Activated CD4-positive, alpha-beta memory T cell treated with anti-CD3 and anti-CD28 coated beads for 36 hours (primary cell): ENCODE data around the gene CA10. TPM values are rescaled to one million over a fixed set of nuclear protein-coding genes. Genes with fewer than 3 reads are reported as not detected.

Experiments
- CTCF ChIA-PET: fragments of 350-600 bp; sonication (Branson Sonifier 250); formaldehyde crosslinking; loops from one replicate; lab custom pipeline; 2021; ENCODE audit warnings: antibody characterized with exemption, inconsistent platforms; lab: Charles Lee
- POLR2A ChIA-PET: fragments of 350-600 bp; sonication (Branson Sonifier 250); formaldehyde crosslinking; loops from one replicate; lab custom pipeline; 2021; ENCODE audit warnings: antibody characterized with exemption; lab: Charles Lee
- DNase-seq: peaks from one replicate; pipeline ENCODE4 v3.0.0-alpha.2; 2020
- H3K27ac Mint-ChIP-seq: one replicate; pipeline ENCODE4 v1.8.0; 2021; ENCODE audit warnings: mixed read lengths
- H3K27me3 Mint-ChIP-seq: one replicate; pipeline ENCODE4 v1.8.0; 2021; ENCODE audit warnings: mixed read lengths
- H3K36me3 Mint-ChIP-seq: one replicate; pipeline ENCODE4 v1.8.0; 2021; ENCODE audit warnings: mixed read lengths
- H3K4me1 Mint-ChIP-seq: one replicate; pipeline ENCODE4 v1.8.0; 2021; ENCODE audit warnings: low read depth, mixed read lengths
- H3K4me3 Mint-ChIP-seq: one replicate; pipeline ENCODE4 v1.8.0; 2021; ENCODE audit warnings: mild to moderate bottlenecking, mixed read lengths
- H3K9me3 Mint-ChIP-seq: one replicate; pipeline ENCODE4 v1.8.0; 2021; ENCODE audit warnings: mixed read lengths
- intact Hi-C: fragments of 100-400 bp; cut with micrococcal nuclease; formaldehyde crosslinking; loops from one replicate; pipeline ENCODE4 v1.15.1; 2023
- total RNA-seq, 2 experiments: library from RNA; stranded (reverse); gene quantifications; one replicate each; pipeline ENCODE4 v1.2.3, GENCODE V29; 2021

Gene CA10
- total RNA-seq, 2 experiments from 2014 or later: not detected

GRCh38 chr17:51961689-51962088, 196.8 kb downstream of the CA10 start:
- CTCF ChIA-PET: no interaction called here
- peaks cover 23% of the 10 kb centered on the region for H3K9me3 Mint-ChIP-seq

GRCh38 chr17:51957786-51958185, 200.7 kb downstream of the CA10 start:
- intact Hi-C loops: no loop called here

More at GRCh38 chr17:51961689-51962088, 196.8 kb downstream of the CA10 start:
- POLR2A ChIA-PET: no interaction called here
- H3K36me3 Mint-ChIP-seq: no peaks in the 10 kb centered on the region
- peaks cover 3% of the 10 kb centered on the region for H3K27me3 Mint-ChIP-seq
- H3K4me3 Mint-ChIP-seq: no peak overlapping the region
- DNase-seq: no peak
- H3K27ac Mint-ChIP-seq: no peak overlapping the region
- no peaks in the 10 kb centered on the region for H3K4me1 Mint-ChIP-seq
- intact Hi-C loops: no loop called here

GRCh38 chr17:51955245-51955644, 203.3 kb downstream of the CA10 start:
- CTCF ChIA-PET: interaction anchor here (0.7 kb wide), 1 partner anchor 163 kb away, joined by 3 read pairs; no protein-coding TSS in a partner anchor
- POLR2A ChIA-PET: no interaction called here
- H3K9me3 Mint-ChIP-seq: no peaks in the 10 kb centered on the region

More at GRCh38 chr17:51957786-51958185, 200.7 kb downstream of the CA10 start:
- H3K4me1 Mint-ChIP-seq: no peaks in the 10 kb centered on the region
- DNase-seq: no peak
- no peak overlapping the region for H3K4me3 Mint-ChIP-seq
- POLR2A ChIA-PET: no interaction called here
- no peak overlapping the region for H3K27ac Mint-ChIP-seq
- CTCF ChIA-PET: no interaction called here
- H3K36me3 Mint-ChIP-seq: no peaks in the 10 kb centered on the region
- no peaks in the 10 kb centered on the region for H3K27me3 Mint-ChIP-seq
- peaks cover 10% of the 10 kb centered on the region for H3K9me3 Mint-ChIP-seq

GRCh38 chr17:51954232-51954765, 204.2 kb downstream of the CA10 start:
- no peak overlapping the region for H3K4me3 Mint-ChIP-seq
- no peak overlapping the region for H3K27ac Mint-ChIP-seq
- no peaks in the 10 kb centered on the region for H3K36me3 Mint-ChIP-seq
- ChIA-PET POLR2A (no interaction called here), CTCF (no interaction called here)
- H3K4me1 Mint-ChIP-seq: no peaks in the 10 kb centered on the region
- no peak for DNase-seq
- H3K27me3 Mint-ChIP-seq: peaks cover 2% of the 10 kb centered on the region
- H3K9me3 Mint-ChIP-seq: no peaks in the 10 kb centered on the region
- intact Hi-C loops: no loop called here

More at GRCh38 chr17:51955245-51955644, 203.3 kb downstream of the CA10 start:
- Mint-ChIP-seq H3K4me3 (no peak overlapping the region), H3K36me3 (no peaks in the 10 kb centered on the region), H3K27me3 (no peaks in the 10 kb centered on the region), H3K27ac (no peak overlapping the region), H3K4me1 (no peaks in the 10 kb centered on the region)
- DNase-seq: no peak
- intact Hi-C loops: no loop called here

- CTCF ChIA-PET: no interaction called here
- intact Hi-C loops: no loop called here
- H3K27me3 Mint-ChIP-seq: peaks cover 2% of the 10 kb centered on the region
Measured at GRCh38 chr17:51951741-51952140, 206.8 kb downstream of the CA10 start.

GRCh38 chr17:51948128-51948527, 210.4 kb downstream of the CA10 start:
- Mint-ChIP-seq H3K4me1 (no peaks in the 10 kb centered on the region), H3K4me3 (no peak overlapping the region), H3K36me3 (no peaks in the 10 kb centered on the region), H3K27me3 (peaks cover 2% of the 10 kb centered on the region), H3K9me3 (no peaks in the 10 kb centered on the region), H3K27ac (no peak overlapping the region)
- POLR2A ChIA-PET: no interaction called here
- CTCF ChIA-PET: no interaction called here
- intact Hi-C loops: no loop called here
- DNase-seq: no peak

More at GRCh38 chr17:51951741-51952140, 206.8 kb downstream of the CA10 start:
- Mint-ChIP-seq H3K27ac (no peak overlapping the region), H3K4me3 (no peak overlapping the region), H3K36me3 (no peaks in the 10 kb centered on the region), H3K9me3 (no peaks in the 10 kb centered on the region), H3K4me1 (no peaks in the 10 kb centered on the region)
- POLR2A ChIA-PET: no interaction called here
- DNase-seq: no peak

- DNase-seq: no peak
- Mint-ChIP-seq H3K4me3 (no peak overlapping the region), H3K27ac (no peak overlapping the region), H3K36me3 (no peaks in the 10 kb centered on the region), H3K4me1 (no peaks in the 10 kb centered on the region), H3K9me3 (no peaks in the 10 kb centered on the region), H3K27me3 (peaks cover 2% of the 10 kb centered on the region)
- intact Hi-C loops: no loop called here
- ChIA-PET POLR2A (no interaction called here), CTCF (no interaction called here)
Measured at GRCh38 chr17:51947160-51947735, 211.3 kb downstream of the CA10 start.

- ChIA-PET CTCF (no interaction called here), POLR2A (no interaction called here)
- intact Hi-C loops: no loop called here
- Mint-ChIP-seq H3K9me3 (no peaks in the 10 kb centered on the region), H3K4me3 (no peak overlapping the region), H3K27ac (no peak overlapping the region), H3K36me3 (no peaks in the 10 kb centered on the region), H3K27me3 (peaks cover 2% of the 10 kb centered on the region), H3K4me1 (no peaks in the 10 kb centered on the region)
- DNase-seq: no peak
Measured at GRCh38 chr17:51946311-51946710, 212.2 kb downstream of the CA10 start.

- ChIA-PET POLR2A (no interaction called here), CTCF (no interaction called here)
- no peak for DNase-seq
- H3K9me3 Mint-ChIP-seq: no peaks in the 10 kb centered on the region
- no peak overlapping the region for H3K4me3 Mint-ChIP-seq
- no peaks in the 10 kb centered on the region for H3K36me3 Mint-ChIP-seq
- no peak overlapping the region for H3K27ac Mint-ChIP-seq
- no peaks in the 10 kb centered on the region for H3K27me3 Mint-ChIP-seq
- intact Hi-C loops: no loop called here
- H3K4me1 Mint-ChIP-seq: no peaks in the 10 kb centered on the region
Measured at GRCh38 chr17:51941272-51941671, 217.2 kb downstream of the CA10 start.

GRCh38 chr17:51937264-51937663, 221.2 kb downstream of the CA10 start:
- ChIA-PET POLR2A (no interaction called here), CTCF (no interaction called here)
- Mint-ChIP-seq H3K4me3 (no peak overlapping the region), H3K27me3 (no peaks in the 10 kb centered on the region), H3K4me1 (no peaks in the 10 kb centered on the region), H3K27ac (no peak overlapping the region), H3K9me3 (no peaks in the 10 kb centered on the region), H3K36me3 (no peaks in the 10 kb centered on the region)
- DNase-seq: no peak
- intact Hi-C loops: no loop called here

- no peak overlapping the region for H3K4me3 Mint-ChIP-seq
- DNase-seq: no peak
- POLR2A ChIA-PET: no interaction called here
- H3K9me3 Mint-ChIP-seq: no peaks in the 10 kb centered on the region
- CTCF ChIA-PET: no interaction called here
- H3K27me3 Mint-ChIP-seq: no peaks in the 10 kb centered on the region
- H3K27ac Mint-ChIP-seq: no peak overlapping the region
- H3K4me1 Mint-ChIP-seq: no peaks in the 10 kb centered on the region
- H3K36me3 Mint-ChIP-seq: no peaks in the 10 kb centered on the region
- intact Hi-C loops: no loop called here
Measured at GRCh38 chr17:51935477-51935876, 223.0 kb downstream of the CA10 start.

- intact Hi-C loops: no loop called here
- POLR2A ChIA-PET: no interaction called here
- Mint-ChIP-seq H3K27me3 (peaks cover 1% of the 10 kb centered on the region), H3K4me3 (no peak overlapping the region), H3K9me3 (no peaks in the 10 kb centered on the region), H3K4me1 (no peaks in the 10 kb centered on the region), H3K27ac (no peak overlapping the region), H3K36me3 (no peaks in the 10 kb centered on the region)
- CTCF ChIA-PET: no interaction called here
- no peak for DNase-seq
Measured at GRCh38 chr17:51933647-51934046, 224.9 kb downstream of the CA10 start.

GRCh38 chr17:51926448-51926847, 232.1 kb downstream of the CA10 start:
- CTCF ChIA-PET: no interaction called here
- POLR2A ChIA-PET: no interaction called here
- no peak for DNase-seq
- intact Hi-C loops: no loop called here
- H3K27ac Mint-ChIP-seq: no peak overlapping the region
- H3K4me3 Mint-ChIP-seq: no peak overlapping the region
- H3K27me3 Mint-ChIP-seq: peaks cover 8% of the 10 kb centered on the region
- H3K9me3 Mint-ChIP-seq: no peaks in the 10 kb centered on the region
- no peaks in the 10 kb centered on the region for H3K4me1 Mint-ChIP-seq
- no peaks in the 10 kb centered on the region for H3K36me3 Mint-ChIP-seq
